ENCODE data around the gene PPP1R12C.
A peak's percentile ranks its signal among the peaks of the same experiment; 100 is the strongest.
"Not testable (repeated sequence)": the region's sequence is repeated elsewhere in the genome, so short reads cannot be mapped to it uniquely, and the experiment has no call there.

Gene PPP1R12C

DNA sequence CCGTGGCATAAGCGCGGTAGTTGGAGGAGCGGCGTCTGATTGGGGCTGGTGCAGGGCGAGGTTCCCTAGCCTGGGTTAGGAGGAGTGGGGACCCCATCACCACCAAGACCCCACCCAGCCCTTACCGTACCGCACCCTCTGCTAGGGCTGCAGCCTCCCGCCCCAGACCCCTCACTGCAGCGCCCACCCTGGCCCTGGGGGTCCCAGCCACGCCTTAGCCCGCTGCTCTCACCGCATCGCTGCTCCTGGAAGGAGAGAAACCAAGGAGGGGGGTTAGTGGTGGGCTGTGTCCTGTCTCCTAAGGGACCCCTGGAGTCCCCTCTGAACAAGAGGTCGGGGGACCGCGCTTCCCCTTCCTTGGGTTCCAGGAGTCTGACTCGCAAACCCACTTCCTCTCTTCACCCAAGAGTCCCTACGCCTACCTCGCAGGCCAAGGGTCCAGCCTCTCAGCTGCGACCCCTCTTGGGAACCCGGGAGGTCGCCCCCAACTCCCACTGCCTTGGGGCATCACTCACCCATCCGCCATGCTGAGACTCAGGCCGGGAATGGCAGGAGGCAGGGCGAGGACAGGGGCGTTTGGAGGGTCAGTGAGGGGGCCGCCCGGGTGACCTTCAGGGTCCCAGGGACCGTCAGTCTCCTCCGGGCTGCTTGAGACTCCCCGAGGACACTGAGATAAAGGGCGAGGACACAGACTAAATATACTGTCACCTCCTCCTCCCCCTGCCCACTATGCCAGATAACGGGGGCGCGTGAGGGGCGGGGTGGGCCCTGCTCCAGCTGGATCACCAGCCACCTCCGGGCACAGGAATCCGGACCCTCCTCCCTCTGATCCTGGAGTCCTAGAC lies 39.8 kb upstream of the PPP1R12C start, which contains the start of gene TNNI3:
TSS of gene TNNI3 (minus strand) at position 669 of the 845 bp plus-strand sequence. CDS start at position 526, 143 bp downstream.
- no peaks in the 10 kb centered on the region for H3K4me1 ChIP-seq
- H3K79me2 ChIP-seq: no peaks in the 10 kb centered on the region
- H3K9ac ChIP-seq: no peak within 1 kb of the TSS
- peak within 1 kb of the TSS; percentile 52 for H3K4me3 ChIP-seq (ENCODE audit: low read depth, low read length)
- no peak within 1 kb of the TSS for H3K27ac ChIP-seq
- no peak for TF ChIP-seq CTCF (IDR thresholded peaks at IDR 0.05)
- peak within 1 kb of the TSS; percentile 65 for H2AFZ ChIP-seq
- peak within 1 kb of the TSS; percentile 69 for H3K4me2 ChIP-seq (ENCODE audit: low read length)
- no peaks in the 10 kb centered on the region for H3K36me3 ChIP-seq (ENCODE audit: control insufficient read depth, insufficient read depth, low read length)
- no peaks in the 10 kb centered on the region for H3K27me3 ChIP-seq (ENCODE audit: control insufficient read depth, insufficient read depth, low read length)
- H3K9me3 ChIP-seq (ENCODE audit: control insufficient read depth, low read length): no peaks in the 10 kb centered on the region

DNA sequence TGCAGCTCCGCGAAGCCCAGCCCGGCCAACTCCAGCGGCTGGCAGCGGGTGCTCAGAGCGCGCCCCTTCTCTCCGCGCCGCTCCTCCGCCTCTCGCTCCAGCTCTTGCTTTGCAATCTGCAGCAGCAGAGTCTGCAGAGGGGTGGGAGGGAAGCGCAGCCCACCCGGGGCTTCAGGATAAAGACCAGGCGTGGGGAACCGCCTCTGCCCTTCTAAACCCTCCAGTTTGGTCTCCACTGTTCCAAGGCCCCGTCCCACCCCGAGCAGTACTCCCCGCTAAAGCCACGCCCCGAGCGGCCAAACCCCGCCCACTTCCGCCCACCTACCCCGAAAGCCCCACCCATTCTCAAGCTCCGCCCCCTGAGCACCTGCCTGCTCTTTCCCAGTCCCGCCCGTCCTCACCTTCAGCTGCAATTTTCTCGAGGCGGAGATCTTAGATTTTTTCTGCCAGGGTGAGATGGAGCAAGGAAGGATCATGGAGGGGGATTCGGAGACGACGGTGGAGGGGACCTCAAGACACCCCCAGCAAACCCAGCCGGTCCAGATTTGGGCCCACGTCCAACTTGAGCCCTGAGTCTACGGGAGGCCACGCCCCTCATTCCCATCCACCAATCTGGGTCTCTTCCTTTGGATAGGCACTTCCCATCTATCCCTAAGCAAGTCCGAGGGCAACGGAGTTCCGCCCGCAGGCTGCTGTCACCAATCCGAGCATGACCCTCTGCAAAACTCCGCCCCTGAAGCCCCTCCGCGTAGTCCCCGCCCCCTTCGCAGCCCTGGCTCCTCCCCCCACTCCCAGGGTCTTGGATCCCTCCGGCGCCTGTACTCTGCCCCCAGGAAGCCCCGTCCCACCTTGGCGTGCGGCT lies 39.0 kb upstream of the PPP1R12C start:
- Histone ChIP-seq H3K27ac (no peak overlapping the region), H3K9ac (no peak overlapping the region), H3K4me1 (no peaks in the 10 kb centered on the region), H3K36me3 (ENCODE audit: control insufficient read depth, insufficient read depth, low read length) (no peaks in the 10 kb centered on the region), H3K9me3 (ENCODE audit: control insufficient read depth, low read length) (no peaks in the 10 kb centered on the region), H3K27me3 (ENCODE audit: control insufficient read depth, insufficient read depth, low read length) (no peaks in the 10 kb centered on the region), H3K4me3 (ENCODE audit: low read depth, low read length) (peak overlapping the region; percentile 52), H3K4me2 (ENCODE audit: low read length) (peak overlapping the region; percentile 69), H3K79me2 (no peaks in the 10 kb centered on the region), H2AFZ (peak overlapping the region; percentile 65)
- no peak for TF ChIP-seq CTCF (IDR thresholded peaks at IDR 0.05)

DNA sequence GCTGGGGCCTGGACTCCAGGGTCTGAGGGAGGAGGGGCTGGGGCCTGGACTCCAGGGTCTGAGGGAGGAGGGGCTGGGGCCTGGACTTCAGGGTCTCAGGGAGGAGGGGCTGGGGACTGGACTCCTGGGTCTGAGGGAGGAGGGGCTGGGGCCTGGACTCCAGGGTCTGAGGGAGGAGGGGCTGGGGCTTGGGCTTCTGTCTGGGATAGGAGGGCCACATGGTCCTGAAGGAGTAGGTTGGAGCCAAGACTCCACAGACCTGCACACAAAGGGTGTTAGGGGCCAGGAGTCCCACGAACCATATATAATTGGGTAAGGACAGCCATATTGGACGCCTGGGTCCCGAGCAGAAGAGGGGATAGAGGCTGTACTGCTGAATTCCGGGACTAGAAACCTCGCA lies 38.3 kb upstream of the PPP1R12C start:
- peak overlapping the region; percentile 52 for H3K4me3 ChIP-seq (ENCODE audit: low read depth, low read length)
- not testable (repeated sequence) for H3K9ac ChIP-seq; H3K27me3 ChIP-seq (ENCODE audit: control insufficient read depth, insufficient read depth, low read length); H3K27ac ChIP-seq; H3K36me3 ChIP-seq (ENCODE audit: control insufficient read depth, insufficient read depth, low read length); H3K4me1 ChIP-seq; H3K9me3 ChIP-seq (ENCODE audit: control insufficient read depth, low read length); H3K79me2 ChIP-seq
- peak overlapping the region; percentile 69 for H3K4me2 ChIP-seq (ENCODE audit: low read length)
- peak overlapping the region; percentile 65 for H2AFZ ChIP-seq

DNA sequence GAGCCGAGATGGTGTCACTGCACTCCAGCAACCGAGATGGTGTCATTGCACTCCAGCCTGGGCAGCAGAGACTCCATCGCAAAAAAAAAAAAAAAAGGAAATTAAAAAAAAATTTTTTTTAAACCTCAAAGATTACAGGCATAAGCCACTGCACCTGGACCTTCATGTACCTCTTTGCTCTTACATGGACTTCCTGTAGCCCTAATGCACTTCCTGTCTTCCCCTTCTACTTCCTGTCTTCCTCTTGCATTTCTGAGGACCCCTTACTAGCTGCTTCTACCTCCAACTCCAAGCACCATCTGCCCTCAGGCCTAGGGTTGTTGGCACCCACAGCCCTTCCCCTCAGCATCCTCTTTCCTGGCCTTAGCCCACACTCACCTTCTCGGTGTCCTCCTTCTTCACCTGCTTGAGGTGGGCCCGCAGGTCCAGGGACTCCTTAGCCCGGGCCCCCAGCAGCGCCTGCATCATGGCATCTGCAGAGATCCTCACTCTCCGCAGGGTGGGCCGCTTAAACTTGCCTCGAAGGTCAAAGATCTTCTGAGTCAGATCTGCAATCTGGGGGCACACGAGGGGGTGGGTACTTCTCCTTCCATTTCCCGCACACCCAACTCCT lies 36.3 kb upstream of the PPP1R12C start:
- H3K27ac ChIP-seq: no peak overlapping the region
- no peak overlapping the region for H3K9ac ChIP-seq
- H2AFZ ChIP-seq: no peak overlapping the region
- no peaks in the 10 kb centered on the region for H3K79me2 ChIP-seq
- no peak overlapping the region for H3K4me3 ChIP-seq (ENCODE audit: low read depth, low read length)
- H3K27me3 ChIP-seq (ENCODE audit: control insufficient read depth, insufficient read depth, low read length): no peaks in the 10 kb centered on the region
- TF ChIP-seq CTCF (IDR thresholded peaks at IDR 0.05): no peak
- H3K4me2 ChIP-seq (ENCODE audit: low read length): no peak overlapping the region
- no peaks in the 10 kb centered on the region for H3K4me1 ChIP-seq
- no peaks in the 10 kb centered on the region for H3K9me3 ChIP-seq (ENCODE audit: control insufficient read depth, low read length)
- no peaks in the 10 kb centered on the region for H3K36me3 ChIP-seq (ENCODE audit: control insufficient read depth, insufficient read depth, low read length)

DNA sequence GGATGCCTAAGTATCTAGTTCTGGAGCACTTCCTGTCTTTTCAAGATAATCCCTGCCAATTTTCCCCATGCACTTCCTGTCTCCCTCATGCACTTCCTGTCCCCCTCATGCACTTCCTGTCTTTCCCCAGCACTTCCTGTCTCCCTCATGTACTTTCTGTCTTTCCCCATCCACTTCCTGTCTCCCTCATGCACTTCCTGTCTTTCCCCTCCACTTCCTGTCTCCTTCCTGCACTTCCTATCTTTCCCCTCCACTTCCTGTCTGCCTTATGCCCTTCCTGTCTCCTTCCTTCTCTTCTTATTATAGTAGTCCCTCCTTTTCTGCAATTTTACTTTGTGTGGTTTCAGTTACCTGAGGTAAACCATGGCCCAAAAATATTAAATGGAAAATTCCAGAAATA lies 34.6 kb upstream of the PPP1R12C start:
- H3K79me2 ChIP-seq: no peaks in the 10 kb centered on the region
- H3K27me3 ChIP-seq (ENCODE audit: control insufficient read depth, insufficient read depth, low read length): no peaks in the 10 kb centered on the region
- H3K9ac ChIP-seq: no peak overlapping the region
- H3K36me3 ChIP-seq (ENCODE audit: control insufficient read depth, insufficient read depth, low read length): no peaks in the 10 kb centered on the region
- no peak overlapping the region for H2AFZ ChIP-seq
- H3K27ac ChIP-seq: no peak overlapping the region
- TF ChIP-seq CTCF (IDR thresholded peaks at IDR 0.05): no peak
- no peaks in the 10 kb centered on the region for H3K4me1 ChIP-seq
- H3K4me2 ChIP-seq (ENCODE audit: low read length): no peak overlapping the region
- no peak overlapping the region for H3K4me3 ChIP-seq (ENCODE audit: low read depth, low read length)
- no peaks in the 10 kb centered on the region for H3K9me3 ChIP-seq (ENCODE audit: control insufficient read depth, low read length)
